Measurements from ENCODE around the gene MARCO. TPM values are rescaled to one million over a fixed set of nuclear protein-coding genes. Genes with fewer than 3 reads are reported as not detected.

Gene MARCO
- total RNA-seq, 2 donors from 2014 or later = not detected

GRCh38 chr2:118937817-118938216 is 4.2 kb upstream of the MARCO start:
- no peaks in the 10 kb centered on the region for H3K36me3 ChIP-seq (ENCODE audit: control insufficient read depth, insufficient read depth, low read length)
- TF ChIP-seq CTCF (conservative IDR thresholded peaks at IDR 0.05) = no peak
- DNase-seq = no peak
- peaks cover 36% of the 10 kb centered on the region for H3K27me3 ChIP-seq (ENCODE audit: control insufficient read depth, insufficient read depth, low read length, poor library complexity, severe bottlenecking)
- no peak overlapping the region for H3K4me3 ChIP-seq (ENCODE audit: low read length)
- peaks cover 11% of the 10 kb centered on the region for H3K27me3 Mint-ChIP-seq (ENCODE audit: insufficient read depth)
- H3K9me3 Mint-ChIP-seq = peaks cover 8% of the 10 kb centered on the region
- H3K27ac Mint-ChIP-seq = no peak overlapping the region
- H3K4me1 ChIP-seq (ENCODE audit: control insufficient read depth, insufficient read depth, low read length) = no peaks in the 10 kb centered on the region
- no peak overlapping the region for H3K27ac ChIP-seq (ENCODE audit: low read depth, low read length)
- H3K36me3 Mint-ChIP-seq (ENCODE audit: low read depth) = no peaks in the 10 kb centered on the region
- no peaks in the 10 kb centered on the region for H3K4me1 Mint-ChIP-seq
- 83 to 100% methylated on average over 1 of the region's 1 CpG for WGBS, 2 experiments (ENCODE audit: insufficient coverage in 1 of 2, insufficient read length in 1 of 2)
- H3K4me3 Mint-ChIP-seq = no peak overlapping the region
- H3K9ac ChIP-seq (ENCODE audit: extremely low read depth, low read length, poor library complexity, severe bottlenecking) = no peak overlapping the region
- H3K9me3 ChIP-seq (ENCODE audit: control insufficient read depth, low read length) = peaks cover 5% of the 10 kb centered on the region

- TF ChIP-seq CTCF (conservative IDR thresholded peaks at IDR 0.05) = no peak
- Histone ChIP-seq H3K4me1 (ENCODE audit: control insufficient read depth, insufficient read depth, low read length) (no peaks in the 10 kb centered on the region), H3K27me3 (ENCODE audit: control insufficient read depth, insufficient read depth, low read length, poor library complexity, severe bottlenecking) (peaks cover 41% of the 10 kb centered on the region), H3K9ac (ENCODE audit: extremely low read depth, low read length, poor library complexity, severe bottlenecking) (no peak overlapping the region), H3K27ac (ENCODE audit: low read depth, low read length) (no peak overlapping the region), H3K9me3 (ENCODE audit: control insufficient read depth, low read length) (no peaks in the 10 kb centered on the region), H3K36me3 (ENCODE audit: control insufficient read depth, insufficient read depth, low read length) (no peaks in the 10 kb centered on the region), H3K4me3 (ENCODE audit: low read length) (no peak overlapping the region)
- Mint-ChIP-seq H3K27ac (no peak overlapping the region), H3K9me3 (no peaks in the 10 kb centered on the region), H3K4me1 (no peaks in the 10 kb centered on the region), H3K36me3 (ENCODE audit: low read depth) (no peaks in the 10 kb centered on the region), H3K4me3 (no peak overlapping the region), H3K27me3 (ENCODE audit: insufficient read depth) (peaks cover 11% of the 10 kb centered on the region)
- no peak for DNase-seq
These were observed 2.0 kb upstream of the MARCO start for GRCh38 chr2:118939994-118940393.

GRCh38 chr2:118940486-118941120 is 1.4 kb upstream of the MARCO start:
- Histone ChIP-seq H3K4me3 (ENCODE audit: low read length) (no peak overlapping the region), H3K36me3 (ENCODE audit: control insufficient read depth, insufficient read depth, low read length) (no peaks in the 10 kb centered on the region), H3K27me3 (ENCODE audit: control insufficient read depth, insufficient read depth, low read length, poor library complexity, severe bottlenecking) (peaks cover 39% of the 10 kb centered on the region), H3K4me1 (ENCODE audit: control insufficient read depth, insufficient read depth, low read length) (no peaks in the 10 kb centered on the region), H3K27ac (ENCODE audit: low read depth, low read length) (no peak overlapping the region), H3K9me3 (ENCODE audit: control insufficient read depth, low read length) (no peaks in the 10 kb centered on the region), H3K9ac (ENCODE audit: extremely low read depth, low read length, poor library complexity, severe bottlenecking) (no peak overlapping the region)
- no peaks in the 10 kb centered on the region for H3K4me1 Mint-ChIP-seq
- no peak overlapping the region for H3K27ac Mint-ChIP-seq
- H3K27me3 Mint-ChIP-seq (ENCODE audit: insufficient read depth) = peaks cover 11% of the 10 kb centered on the region
- no peak overlapping the region for H3K4me3 Mint-ChIP-seq
- no peak for TF ChIP-seq CTCF (conservative IDR thresholded peaks at IDR 0.05)
- no peak for DNase-seq
- no peaks in the 10 kb centered on the region for H3K36me3 Mint-ChIP-seq (ENCODE audit: low read depth)
- H3K9me3 Mint-ChIP-seq = no peaks in the 10 kb centered on the region
- 84 to 89% methylated on average over 6 to 9 of the region's 9 CpGs for WGBS, 2 experiments (ENCODE audit: insufficient coverage in 1 of 2, insufficient read length in 1 of 2)

Measured in endodermal cell (in vitro differentiated cells).